Measurements from ENCODE around the gene COTL1. TPM values are rescaled to one million over a fixed set of nuclear protein-coding genes. Genes with fewer than 3 reads are reported as not detected.

The COTL1 gene
- total and polyA plus RNA-seq, 9 donors = 13.8 to 46.4 (median 29.3) TPM

DNA sequence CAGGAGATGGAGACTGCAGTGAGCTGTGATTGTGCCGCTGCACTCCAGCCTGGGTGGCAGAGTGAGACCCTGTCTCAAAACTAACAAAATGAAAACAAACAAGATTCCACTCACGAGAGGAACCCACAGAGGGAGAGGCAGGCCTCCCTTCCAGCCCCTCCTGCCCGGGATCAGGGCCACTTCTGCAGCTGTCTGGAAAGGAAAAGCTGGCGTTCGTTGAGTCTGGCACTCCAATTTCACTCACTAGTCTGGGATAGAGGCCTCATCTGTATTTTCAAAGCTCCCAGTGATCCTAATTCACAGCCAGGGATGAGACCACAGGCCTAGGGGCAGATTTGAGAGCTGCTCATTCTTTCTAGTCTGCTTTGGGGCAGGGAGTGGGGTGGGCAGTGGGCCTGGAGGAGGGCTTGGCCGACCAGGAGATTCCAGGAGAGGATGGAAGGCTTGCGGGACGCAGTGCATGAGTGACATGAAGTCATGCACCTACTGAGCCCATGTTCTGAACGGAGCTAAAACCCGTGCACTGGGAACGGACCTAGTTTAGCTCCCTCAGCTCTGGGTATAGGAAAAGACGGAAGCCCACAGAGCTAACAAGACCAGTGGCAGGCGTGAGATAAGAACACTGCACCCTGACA is 54.0 kb downstream of the COTL1 start:
- no peaks in the 10 kb centered on the region for H3K9me3 ChIP-seq
- TF ChIP-seq, protein P1, sequence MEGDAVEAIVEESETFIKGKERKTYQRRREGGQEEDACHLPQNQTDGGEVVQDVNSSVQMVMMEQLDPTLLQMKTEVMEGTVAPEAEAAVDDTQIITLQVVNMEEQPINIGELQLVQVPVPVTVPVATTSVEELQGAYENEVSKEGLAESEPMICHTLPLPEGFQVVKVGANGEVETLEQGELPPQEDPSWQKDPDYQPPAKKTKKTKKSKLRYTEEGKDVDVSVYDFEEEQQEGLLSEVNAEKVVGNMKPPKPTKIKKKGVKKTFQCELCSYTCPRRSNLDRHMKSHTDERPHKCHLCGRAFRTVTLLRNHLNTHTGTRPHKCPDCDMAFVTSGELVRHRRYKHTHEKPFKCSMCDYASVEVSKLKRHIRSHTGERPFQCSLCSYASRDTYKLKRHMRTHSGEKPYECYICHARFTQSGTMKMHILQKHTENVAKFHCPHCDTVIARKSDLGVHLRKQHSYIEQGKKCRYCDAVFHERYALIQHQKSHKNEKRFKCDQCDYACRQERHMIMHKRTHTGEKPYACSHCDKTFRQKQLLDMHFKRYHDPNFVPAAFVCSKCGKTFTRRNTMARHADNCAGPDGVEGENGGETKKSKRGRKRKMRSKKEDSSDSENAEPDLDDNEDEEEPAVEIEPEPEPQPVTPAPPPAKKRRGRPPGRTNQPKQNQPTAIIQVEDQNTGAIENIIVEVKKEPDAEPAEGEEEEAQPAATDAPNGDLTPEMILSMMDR (IDR thresholded peaks at IDR 0.05) = no peak
- TF ChIP-seq EP300 (IDR thresholded peaks at IDR 0.05) = no peak
- no peak for TF ChIP-seq POLR2A (IDR thresholded peaks at IDR 0.05)
- 58 to 82% (median 69%) methylated on average over 13 of the region's 13 CpGs for WGBS, 3 donors
- H3K27me3 ChIP-seq = no peaks in the 10 kb centered on the region
- no peak overlapping the region for H3K27ac ChIP-seq
- no peak overlapping the region for H3K4me3 ChIP-seq
- H3K4me1 ChIP-seq (ENCODE audit: insufficient read depth) = no peaks in the 10 kb centered on the region
- no peak for DNase-seq
- H3K36me3 ChIP-seq = no peaks in the 10 kb centered on the region
- intact Hi-C loops (cut with DNase I) = no loop called here

DNA sequence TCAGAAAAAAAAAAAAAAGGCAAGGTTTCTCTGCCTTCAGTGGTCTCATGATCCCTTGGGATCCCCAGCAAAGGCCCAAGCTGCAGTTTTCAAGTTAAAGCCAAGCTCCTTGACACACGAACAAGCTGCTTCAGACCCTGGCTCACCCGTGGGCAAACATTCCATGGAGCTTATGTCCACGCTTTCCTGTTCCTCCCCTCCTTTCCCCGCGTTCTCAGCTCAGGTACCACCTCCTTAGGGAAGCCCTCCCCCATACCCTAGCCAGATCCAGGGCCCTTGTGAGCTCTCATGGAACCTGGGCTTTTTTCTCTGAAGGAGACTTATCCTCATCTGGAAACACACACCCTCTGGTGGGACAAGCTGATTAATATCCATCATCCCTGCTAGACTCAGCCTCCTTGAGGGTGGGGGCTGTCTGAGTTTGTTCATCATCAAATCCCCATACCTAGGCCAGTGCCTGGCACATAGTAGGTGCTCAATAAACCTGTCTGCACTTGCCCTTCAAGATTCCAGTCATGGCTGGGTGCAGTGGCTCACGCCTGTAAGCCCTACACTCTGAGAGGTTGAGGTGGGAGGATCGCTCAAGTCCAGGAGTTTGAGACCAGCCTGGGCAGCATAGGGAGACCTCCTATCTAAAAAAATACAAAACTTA is 54.7 kb downstream of the COTL1 start:
- no peak for DNase-seq
- no peak for TF ChIP-seq POLR2A (IDR thresholded peaks at IDR 0.05)
- no peak for TF ChIP-seq EP300 (IDR thresholded peaks at IDR 0.05)
- TF ChIP-seq, protein P1 (IDR thresholded peaks at IDR 0.05) = no peak
- Histone ChIP-seq H3K27ac (no peak overlapping the region), H3K27me3 (no peaks in the 10 kb centered on the region), H3K4me3 (no peak overlapping the region), H3K36me3 (no peaks in the 10 kb centered on the region), H3K4me1 (ENCODE audit: insufficient read depth) (no peaks in the 10 kb centered on the region), H3K9me3 (no peaks in the 10 kb centered on the region)
- intact Hi-C loops (cut with DNase I) = no loop called here
- 72 to 84% (median 80%) methylated on average over 7 of the region's 7 CpGs for WGBS, 3 donors

DNA sequence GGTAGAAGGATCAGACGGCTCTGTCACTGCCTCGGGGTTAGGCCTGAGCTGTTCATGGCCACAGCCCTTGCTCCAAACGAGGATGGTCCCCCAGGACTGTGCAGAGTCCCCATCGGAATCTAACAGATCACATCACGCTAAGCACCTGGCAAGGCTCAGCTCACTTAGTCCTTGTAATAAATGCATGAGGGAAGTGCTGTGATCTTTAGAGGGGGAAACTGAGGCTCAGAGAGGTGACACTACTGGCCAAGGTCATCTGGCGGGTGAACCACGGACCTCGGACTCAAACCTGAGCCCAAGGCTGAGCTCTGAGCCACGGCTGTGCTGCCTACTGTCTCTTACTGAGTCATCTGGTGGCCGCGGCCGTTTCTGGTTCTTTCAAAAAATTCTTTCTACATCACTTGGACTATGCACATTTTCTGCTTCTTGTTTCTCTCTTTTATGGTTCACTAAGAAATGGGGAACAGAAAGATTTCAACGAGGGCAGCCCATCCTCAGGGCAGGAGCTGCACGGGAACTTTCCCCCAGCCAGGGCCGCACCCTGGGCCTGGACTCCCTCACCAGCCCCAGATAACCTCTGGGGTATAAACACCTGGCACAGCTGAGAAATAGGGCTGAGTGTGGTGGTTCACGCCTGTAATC is 55.6 kb downstream of the COTL1 start:
- 80 to 86% (median 85%) methylated on average over 16 of the region's 16 CpGs for WGBS, 3 donors
- no peak overlapping the region for H3K4me3 ChIP-seq
- H3K9me3 ChIP-seq = no peaks in the 10 kb centered on the region
- TF ChIP-seq POLR2A (IDR thresholded peaks at IDR 0.05) (no peak), EP300 (IDR thresholded peaks at IDR 0.05) (no peak)
- TF ChIP-seq, protein P1 (IDR thresholded peaks at IDR 0.05) = no peak
- H3K36me3 ChIP-seq = no peaks in the 10 kb centered on the region
- intact Hi-C loops (cut with DNase I) = no loop called here
- H3K4me1 ChIP-seq (ENCODE audit: insufficient read depth) = no peaks in the 10 kb centered on the region
- no peak for DNase-seq
- no peaks in the 10 kb centered on the region for H3K27me3 ChIP-seq
- H3K27ac ChIP-seq = no peak overlapping the region

DNA sequence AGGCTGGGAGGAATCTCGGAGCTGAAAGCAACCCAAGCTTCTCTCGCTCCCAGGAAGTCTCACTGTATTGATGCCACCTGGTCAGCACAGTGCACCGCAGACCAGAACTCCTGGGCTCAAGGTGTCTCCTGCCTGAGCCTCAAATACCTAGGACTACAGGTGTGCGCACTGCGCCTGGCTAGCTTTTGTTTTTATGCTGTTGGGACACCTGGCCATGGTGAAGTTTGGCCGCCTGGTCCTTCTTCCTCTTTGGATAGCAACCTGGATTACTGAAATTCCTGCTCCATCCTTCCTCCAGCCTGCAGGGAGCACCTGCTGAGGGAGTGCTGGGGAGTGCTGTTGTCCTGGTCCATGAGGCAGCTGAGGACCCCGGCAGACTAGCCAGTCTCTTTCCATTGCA is 56.6 kb downstream of the COTL1 start:
- WGBS, 3 donors = 87 to 93% (median 90%) methylated on average over 7 of the region's 7 CpGs
- Histone ChIP-seq H3K9me3 (no peaks in the 10 kb centered on the region), H3K4me1 (ENCODE audit: insufficient read depth) (no peaks in the 10 kb centered on the region), H3K27me3 (no peaks in the 10 kb centered on the region), H3K36me3 (no peaks in the 10 kb centered on the region), H3K4me3 (no peak overlapping the region), H3K27ac (no peak overlapping the region)
- intact Hi-C loops (cut with DNase I) = no loop called here
- no peak for TF ChIP-seq EP300 (IDR thresholded peaks at IDR 0.05)
- TF ChIP-seq POLR2A (IDR thresholded peaks at IDR 0.05) = no peak
- TF ChIP-seq, protein P1 (IDR thresholded peaks at IDR 0.05) = no peak
- DNase-seq = no peak

Data from ovary (tissue), 9 donors.